PFSK-1 (cell line): Measurements from ENCODE around the gene GBE1.

Experiments used
- FOXP2 ChIP-seq: optimal IDR thresholded peaks from 2 replicates; pipeline ENCODE3; 2011; ENCODE audit warnings: borderline replicate concordance, control low read depth, inconsistent platforms; ENCODE audit not compliant: insufficient read depth; ENCODE audit errors: extremely low read length, extremely low read depth
- POLR2AphosphoS5 ChIP-seq: IDR thresholded peaks from 2 replicates; pipeline ENCODE4 v1.6.1; 2012; ENCODE audit warnings: low read depth, mild to moderate bottlenecking, control low read depth, low read length, moderate library complexity
- SIN3A ChIP-seq: IDR thresholded peaks from 2 replicates; pipeline ENCODE4 v1.6.1; 2012; ENCODE audit warnings: mild to moderate bottlenecking, low read length, moderate library complexity, borderline replicate concordance; ENCODE audit not compliant: insufficient read depth
- TAF1 ChIP-seq: IDR thresholded peaks from 2 replicates; pipeline ENCODE4 v1.6.1; 2012; ENCODE audit warnings: low read length, control low read depth, borderline replicate concordance; ENCODE audit not compliant: insufficient read depth
- TF ChIP-seq, protein P1 (sequence below), 2 experiments: IDR thresholded peaks; 2 replicates each; pipeline versions ENCODE4 v1.6.1 to v1.8.0; 2011 to 2012; ENCODE audit warnings: low read depth in 2 of 2, low read length in 2 of 2, control low read depth in 1 of 2, inconsistent platforms in 1 of 2, mild to moderate bottlenecking in 1 of 2, moderate library complexity in 1 of 2; ENCODE audit not compliant: insufficient read depth in 1 of 2

GBE1 gene

DNA sequence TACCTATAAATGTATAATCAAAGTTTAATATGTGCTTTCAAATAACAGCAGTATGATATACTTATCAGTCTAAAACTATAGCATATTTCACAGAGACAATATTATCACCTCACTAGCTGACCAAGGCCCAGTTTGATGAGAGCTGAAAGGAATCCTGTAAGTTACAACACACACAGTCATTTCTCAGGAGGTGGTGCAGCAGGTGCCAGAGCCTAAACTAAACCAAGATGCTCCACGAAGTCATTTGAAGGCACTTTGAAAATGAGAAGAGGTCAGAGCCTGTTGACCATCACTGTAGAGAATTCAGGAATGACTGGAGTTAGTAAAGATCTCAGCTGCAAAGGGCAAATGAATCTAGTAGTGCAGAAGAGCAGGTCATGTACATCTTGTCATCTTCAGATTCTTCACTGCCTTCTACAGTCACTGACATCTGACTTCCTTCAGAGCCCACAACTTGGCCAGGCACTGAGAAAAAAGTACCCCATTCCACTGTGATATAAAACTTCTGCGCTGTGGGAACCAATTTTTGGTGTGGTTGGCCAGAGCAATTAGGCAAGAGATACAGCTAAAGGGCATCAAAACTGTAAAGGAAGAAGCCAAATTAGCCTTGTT lies 7.9 kb downstream of the GBE1 start:
- TF ChIP-seq FOXP2 (no peak), TAF1 (no peak), POLR2AphosphoS5 (no peak), SIN3A (no peak)
- TF ChIP-seq, protein P1, sequence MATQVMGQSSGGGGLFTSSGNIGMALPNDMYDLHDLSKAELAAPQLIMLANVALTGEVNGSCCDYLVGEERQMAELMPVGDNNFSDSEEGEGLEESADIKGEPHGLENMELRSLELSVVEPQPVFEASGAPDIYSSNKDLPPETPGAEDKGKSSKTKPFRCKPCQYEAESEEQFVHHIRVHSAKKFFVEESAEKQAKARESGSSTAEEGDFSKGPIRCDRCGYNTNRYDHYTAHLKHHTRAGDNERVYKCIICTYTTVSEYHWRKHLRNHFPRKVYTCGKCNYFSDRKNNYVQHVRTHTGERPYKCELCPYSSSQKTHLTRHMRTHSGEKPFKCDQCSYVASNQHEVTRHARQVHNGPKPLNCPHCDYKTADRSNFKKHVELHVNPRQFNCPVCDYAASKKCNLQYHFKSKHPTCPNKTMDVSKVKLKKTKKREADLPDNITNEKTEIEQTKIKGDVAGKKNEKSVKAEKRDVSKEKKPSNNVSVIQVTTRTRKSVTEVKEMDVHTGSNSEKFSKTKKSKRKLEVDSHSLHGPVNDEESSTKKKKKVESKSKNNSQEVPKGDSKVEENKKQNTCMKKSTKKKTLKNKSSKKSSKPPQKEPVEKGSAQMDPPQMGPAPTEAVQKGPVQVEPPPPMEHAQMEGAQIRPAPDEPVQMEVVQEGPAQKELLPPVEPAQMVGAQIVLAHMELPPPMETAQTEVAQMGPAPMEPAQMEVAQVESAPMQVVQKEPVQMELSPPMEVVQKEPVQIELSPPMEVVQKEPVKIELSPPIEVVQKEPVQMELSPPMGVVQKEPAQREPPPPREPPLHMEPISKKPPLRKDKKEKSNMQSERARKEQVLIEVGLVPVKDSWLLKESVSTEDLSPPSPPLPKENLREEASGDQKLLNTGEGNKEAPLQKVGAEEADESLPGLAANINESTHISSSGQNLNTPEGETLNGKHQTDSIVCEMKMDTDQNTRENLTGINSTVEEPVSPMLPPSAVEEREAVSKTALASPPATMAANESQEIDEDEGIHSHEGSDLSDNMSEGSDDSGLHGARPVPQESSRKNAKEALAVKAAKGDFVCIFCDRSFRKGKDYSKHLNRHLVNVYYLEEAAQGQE (IDR thresholded peaks at IDR 0.05; ENCODE audit: insufficient read depth in 1 of 2, low read depth in 2 of 2, low read length in 2 of 2), result no peak

DNA sequence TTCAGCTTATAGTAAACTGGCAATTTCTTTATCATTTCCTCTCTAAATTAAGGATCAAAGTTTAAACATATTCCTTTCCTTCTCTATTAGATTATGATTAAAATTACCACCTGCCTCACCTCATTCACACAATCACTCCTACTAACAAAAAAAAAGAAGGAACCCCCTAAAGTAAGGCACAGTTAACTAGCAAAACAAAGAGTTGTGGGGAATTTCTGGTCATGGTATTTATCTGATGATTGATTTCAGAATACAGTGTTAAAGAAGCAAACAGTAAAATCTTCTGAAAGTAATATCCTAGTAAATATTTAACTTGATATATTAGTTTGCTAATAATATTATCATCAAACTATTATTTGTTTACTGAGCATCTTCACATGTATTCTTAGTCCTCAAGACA lies 8.8 kb downstream of the GBE1 start:
- TF ChIP-seq TAF1 (no peak), SIN3A (no peak), POLR2AphosphoS5 (no peak), FOXP2 (no peak)
- TF ChIP-seq, protein P1 (IDR thresholded peaks at IDR 0.05; ENCODE audit: insufficient read depth in 1 of 2, low read depth in 2 of 2, low read length in 2 of 2), result no peak

DNA sequence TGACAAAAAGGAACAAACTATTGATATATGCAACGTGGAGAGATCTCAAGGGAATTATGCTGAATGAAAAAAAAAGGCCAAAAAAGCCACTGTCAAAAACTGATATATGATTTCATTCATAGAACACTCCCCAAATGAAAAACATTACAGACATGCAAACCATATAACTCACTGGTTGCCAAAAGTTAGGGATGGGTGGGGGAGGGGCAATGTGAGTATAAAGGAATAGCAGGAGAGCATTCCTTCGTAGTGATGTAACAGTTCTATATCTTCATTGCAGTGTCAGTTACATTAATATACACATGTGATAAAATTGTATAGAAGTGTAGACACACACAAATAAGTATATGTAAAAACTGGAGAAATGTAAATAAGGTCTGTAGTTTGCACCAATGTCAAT lies 12.2 kb downstream of the GBE1 start:
- TF ChIP-seq, protein P1 (IDR thresholded peaks at IDR 0.05; ENCODE audit: insufficient read depth in 1 of 2, low read depth in 2 of 2, low read length in 2 of 2), result no peak
- TF ChIP-seq SIN3A, result no peak
- TF ChIP-seq POLR2AphosphoS5, result no peak

DNA sequence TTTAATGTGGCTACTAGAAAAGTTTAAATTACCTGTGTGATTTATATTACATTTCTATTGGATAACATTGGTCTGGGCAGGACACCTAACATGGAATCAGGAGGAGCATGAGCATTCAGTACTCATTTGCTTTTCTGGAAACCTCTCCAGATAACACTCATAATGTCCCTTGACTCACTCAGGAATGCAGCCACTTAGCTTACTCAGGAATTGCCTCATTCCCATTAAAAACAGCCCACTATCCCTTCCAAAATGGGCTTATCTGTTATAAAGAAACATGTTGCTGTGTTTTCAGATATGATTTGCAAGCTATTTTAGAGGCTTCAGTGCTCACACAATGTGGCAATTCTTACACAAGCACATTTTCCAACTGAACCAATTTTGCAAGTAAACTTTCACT lies 17.1 kb downstream of the GBE1 start:
- no peak for TF ChIP-seq FOXP2
- TF ChIP-seq SIN3A, result no peak
- TF ChIP-seq TAF1, result no peak
- TF ChIP-seq, protein P1 (IDR thresholded peaks at IDR 0.05; ENCODE audit: insufficient read depth in 1 of 2, low read depth in 2 of 2, low read length in 2 of 2), result no peak
- TF ChIP-seq POLR2AphosphoS5, result no peak
